Measurements from ENCODE around the gene CES2. TPM values are rescaled to one million over a fixed set of nuclear protein-coding genes. Genes with fewer than 3 reads are reported as not detected.
A peak's percentile ranks its signal among the peaks of the same experiment; 100 is the strongest.

Gene CES2
- total RNA-seq, 1 experiment from 2014 or later: 45.5 TPM

DNA sequence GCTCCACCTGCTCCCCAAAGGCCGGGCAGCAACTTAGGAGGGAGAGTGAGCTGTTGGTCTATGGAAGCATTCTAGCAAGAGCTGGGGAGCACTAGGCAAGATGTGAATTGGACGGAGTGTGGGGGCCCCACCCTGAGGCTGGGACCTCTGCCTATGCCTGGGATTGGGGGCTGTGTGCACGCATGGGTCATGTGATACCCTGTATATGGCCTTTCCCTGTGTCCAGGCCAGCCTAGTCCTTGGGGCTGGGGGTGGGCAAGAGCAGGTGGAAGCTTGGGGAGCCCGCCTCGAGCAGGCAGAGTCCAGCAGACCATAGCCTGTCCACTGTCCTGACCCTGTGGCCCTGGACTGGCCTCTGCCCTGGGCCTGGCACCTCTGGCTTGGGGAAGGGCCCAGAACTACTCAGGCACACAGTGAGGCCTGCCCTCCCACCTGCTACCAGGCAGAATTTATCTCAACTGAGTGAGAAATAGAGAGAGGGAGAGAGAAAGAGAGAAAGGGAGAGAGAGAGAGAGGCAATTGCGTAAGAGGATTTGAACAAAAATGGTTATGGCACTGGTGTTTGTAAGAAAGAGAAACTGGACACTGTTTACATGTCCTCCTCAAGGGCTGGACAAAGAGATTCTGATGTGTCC is 35.9 kb upstream of the CES2 start:
- intact Hi-C loops (cut with micrococcal nuclease; ENCODE audit: unreplicated experiment): no loop called here
- no peaks in the 10 kb centered on the region for H3K27me3 Mint-ChIP-seq (ENCODE audit: insufficient read depth, unreplicated experiment)
- H3K4me3 Mint-ChIP-seq (ENCODE audit: unreplicated experiment): no peak overlapping the region
- H3K36me3 ChIP-seq (ENCODE audit: control insufficient read depth, insufficient read depth, low read length): no peaks in the 10 kb centered on the region
- DNase-seq: no peak
- peaks cover 33% of the 10 kb centered on the region for H3K4me1 Mint-ChIP-seq (ENCODE audit: low read depth, unreplicated experiment)
- peak overlapping the region; percentile 69 for H3K27ac Mint-ChIP-seq (ENCODE audit: unreplicated experiment)
- peaks cover 61% of the 10 kb centered on the region for H3K4me1 ChIP-seq
- no peak overlapping the region for H3K4me3 ChIP-seq (ENCODE audit: low read depth, low read length)
- no peaks in the 10 kb centered on the region for H3K9me3 ChIP-seq
- POLR2A ChIA-PET: interaction anchor here (0.5 kb wide), 1 partner anchor 43 kb away, joined by 3 read pairs; no protein-coding TSS in a partner anchor
- no peaks in the 10 kb centered on the region for H3K27me3 ChIP-seq (replicated peaks; ENCODE audit: control insufficient read depth, insufficient read depth, low read length)
- TF ChIP-seq CTCF (IDR thresholded peaks at IDR 0.05; ENCODE audit: insufficient read depth in 1 of 2, low read depth in 1 of 2, low read length in 1 of 2, severe bottlenecking in 1 of 2, unreplicated experiment in 1 of 2): no peak
- CTCF ChIA-PET: interaction anchor here (0.6 kb wide), 1 partner anchor 31 kb away, joined by 9 read pairs; no protein-coding TSS in a partner anchor
- H3K9me3 Mint-ChIP-seq (ENCODE audit: unreplicated experiment): no peaks in the 10 kb centered on the region
- H3K36me3 Mint-ChIP-seq (ENCODE audit: insufficient read depth, unreplicated experiment): no peaks in the 10 kb centered on the region
- BruUV-seq (replicated peaks): no TSS peak

DNA sequence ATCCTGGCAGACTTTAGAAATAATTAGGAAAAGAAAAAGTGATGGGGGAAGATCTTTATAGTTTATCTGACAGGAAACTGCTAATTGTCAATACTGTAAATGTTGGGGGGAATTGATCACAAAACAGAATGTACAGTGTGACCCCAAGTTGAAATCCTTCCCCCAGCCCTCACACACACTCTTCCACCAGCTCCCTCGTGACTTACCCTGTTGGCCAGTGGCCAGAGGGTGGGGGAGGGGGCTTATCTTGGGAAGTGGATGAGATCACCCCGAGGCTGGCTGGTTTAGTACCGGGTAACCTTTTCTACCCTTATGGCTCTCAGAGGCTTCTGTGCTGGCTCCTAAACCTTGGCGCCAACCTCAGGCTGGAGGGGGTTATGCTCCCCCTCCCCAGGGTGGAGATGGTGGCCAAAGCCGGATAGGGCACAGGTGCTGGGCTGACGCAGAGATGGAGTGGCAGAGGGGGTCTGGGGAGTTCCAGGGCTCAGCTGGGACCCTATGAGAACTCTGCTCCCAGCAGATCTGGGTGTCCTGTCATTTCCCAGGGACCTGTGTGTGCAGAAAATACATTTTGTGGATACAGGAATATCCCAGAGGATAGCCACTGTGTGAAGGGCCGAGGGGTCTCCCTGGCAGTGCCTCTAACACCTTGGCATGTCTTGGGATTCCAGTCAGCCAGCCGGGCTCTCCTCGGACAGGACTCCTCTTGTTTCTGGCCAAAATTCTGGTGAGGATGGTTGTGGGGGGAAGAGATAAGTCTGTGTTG is 35.2 kb upstream of the CES2 start:
- CTCF ChIA-PET: interaction anchor here (0.6 kb wide), 2 partner anchors 32 to 47 kb away, joined by 3 to 9 read pairs; no protein-coding TSS in a partner anchor
- Mint-ChIP-seq H3K27me3 (ENCODE audit: insufficient read depth, unreplicated experiment) (no peaks in the 10 kb centered on the region), H3K27ac (ENCODE audit: unreplicated experiment) (peak overlapping the region; percentile 69), H3K36me3 (ENCODE audit: insufficient read depth, unreplicated experiment) (no peaks in the 10 kb centered on the region), H3K9me3 (ENCODE audit: unreplicated experiment) (no peaks in the 10 kb centered on the region), H3K4me3 (ENCODE audit: unreplicated experiment) (no peak overlapping the region), H3K4me1 (ENCODE audit: low read depth, unreplicated experiment) (peaks cover 38% of the 10 kb centered on the region)
- POLR2A ChIA-PET: interaction anchor here (0.5 kb wide), 1 partner anchor 42 kb away, joined by 3 read pairs; no protein-coding TSS in a partner anchor
- Histone ChIP-seq H3K36me3 (ENCODE audit: control insufficient read depth, insufficient read depth, low read length) (no peaks in the 10 kb centered on the region), H3K4me3 (ENCODE audit: low read depth, low read length) (no peak overlapping the region), H3K9me3 (no peaks in the 10 kb centered on the region), H3K4me1 (peaks cover 68% of the 10 kb centered on the region), H3K27me3 (replicated peaks; ENCODE audit: control insufficient read depth, insufficient read depth, low read length) (no peaks in the 10 kb centered on the region)
- peak; percentile 75 to 84 for DNase-seq
- BruUV-seq (replicated peaks): no TSS peak
- no peak for TF ChIP-seq CTCF (IDR thresholded peaks at IDR 0.05; ENCODE audit: insufficient read depth in 1 of 2, low read depth in 1 of 2, low read length in 1 of 2, severe bottlenecking in 1 of 2, unreplicated experiment in 1 of 2)
- intact Hi-C loops (cut with micrococcal nuclease; ENCODE audit: unreplicated experiment): no loop called here

DNA sequence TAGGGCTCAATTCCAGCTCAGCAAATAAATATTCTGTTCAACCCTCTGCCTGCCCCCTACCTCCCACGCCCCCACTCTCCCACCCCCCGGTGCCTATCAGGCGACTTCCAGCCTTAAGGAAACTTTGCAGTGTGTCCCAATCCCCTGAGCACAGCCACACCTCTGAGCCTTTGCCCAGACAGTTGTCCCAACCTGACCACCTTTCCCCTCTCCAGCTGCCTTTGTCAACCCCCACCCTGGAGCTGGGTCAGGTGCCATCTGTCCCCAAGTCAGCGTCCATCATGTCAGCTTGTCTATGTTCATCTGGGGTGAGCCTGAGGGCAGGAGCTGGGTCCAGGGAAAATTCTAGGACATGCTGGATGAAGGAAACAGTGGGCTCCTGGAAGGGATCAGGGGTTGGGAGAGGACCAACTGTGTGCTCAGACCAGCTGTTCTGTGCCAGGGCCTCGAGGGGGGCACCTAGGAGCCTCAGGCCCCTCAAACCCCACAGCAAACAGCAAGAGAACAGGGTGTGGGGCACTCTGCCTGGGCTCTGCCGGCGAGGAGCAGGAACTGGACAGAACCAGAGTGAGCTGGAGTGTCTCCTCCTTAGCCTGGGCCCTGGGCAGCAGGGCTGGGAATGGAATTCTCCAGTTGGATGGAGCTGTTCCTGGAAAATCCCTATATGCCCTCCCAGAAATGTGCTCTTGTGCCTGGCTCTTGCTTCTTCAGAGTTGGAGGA is 34.4 kb upstream of the CES2 start:
- ChIA-PET POLR2A (no interaction called here), CTCF (interaction anchor here (0.6 to 0.9 kb wide), 2 partner anchors 33 to 47 kb away, joined by 3 read pairs; no protein-coding TSS in a partner anchor)
- peak overlapping the region; percentile 69 for H3K27ac Mint-ChIP-seq (ENCODE audit: unreplicated experiment)
- no peaks in the 10 kb centered on the region for H3K36me3 Mint-ChIP-seq (ENCODE audit: insufficient read depth, unreplicated experiment)
- Histone ChIP-seq H3K27me3 (replicated peaks; ENCODE audit: control insufficient read depth, insufficient read depth, low read length) (no peaks in the 10 kb centered on the region), H3K4me3 (ENCODE audit: low read depth, low read length) (no peak overlapping the region), H3K9me3 (no peaks in the 10 kb centered on the region), H3K36me3 (ENCODE audit: control insufficient read depth, insufficient read depth, low read length) (no peaks in the 10 kb centered on the region), H3K4me1 (peaks cover 68% of the 10 kb centered on the region)
- peaks cover 42% of the 10 kb centered on the region for H3K4me1 Mint-ChIP-seq (ENCODE audit: low read depth, unreplicated experiment)
- no peak for TF ChIP-seq CTCF (IDR thresholded peaks at IDR 0.05; ENCODE audit: insufficient read depth in 1 of 2, low read depth in 1 of 2, low read length in 1 of 2, severe bottlenecking in 1 of 2, unreplicated experiment in 1 of 2)
- intact Hi-C loops (cut with micrococcal nuclease; ENCODE audit: unreplicated experiment): no loop called here
- no peak overlapping the region for H3K4me3 Mint-ChIP-seq (ENCODE audit: unreplicated experiment)
- no peaks in the 10 kb centered on the region for H3K27me3 Mint-ChIP-seq (ENCODE audit: insufficient read depth, unreplicated experiment)
- no TSS peak for BruUV-seq (replicated peaks)
- no peaks in the 10 kb centered on the region for H3K9me3 Mint-ChIP-seq (ENCODE audit: unreplicated experiment)
- DNase-seq: no peak

Measured in Caco-2 (cell line).